Karpas-422 (cell line): ENCODE results near the gene PBRM1. TPM values are rescaled to one million over a fixed set of nuclear protein-coding genes. Genes with fewer than 3 reads are reported as not detected.
"Not testable (repeated sequence)": the region's sequence is repeated elsewhere in the genome, so short reads cannot be mapped to it uniquely, and the experiment has no call there.

Experiments used
- DNase-seq: peaks from one replicate; pipeline ENCODE4 v3.0.0-alpha.2; 2015
- H2AFZ ChIP-seq: fragments of 200-600 bp; sonication (generic); 2 replicates; pipeline ENCODE4 v1.6.1; 2014; ENCODE audit warnings: antibody characterized with exemption, low read length, mixed read lengths
- H3K27ac ChIP-seq: fragments of 200-600 bp; sonication (generic); 2 replicates; pipeline ENCODE4 v1.5.1; 2014; ENCODE audit warnings: mild to moderate bottlenecking, low read length, moderate library complexity
- H3K27me3 ChIP-seq: fragments of 200-600 bp; sonication (generic); 2 replicates; pipeline ENCODE4 v1.6.1; 2014; ENCODE audit warnings: low read length, mixed read lengths
- H3K36me3 ChIP-seq: fragments of 200-600 bp; sonication (generic); 2 replicates; pipeline ENCODE4 v1.6.1; 2014; ENCODE audit warnings: low read length, mixed read lengths; ENCODE audit not compliant: insufficient read depth
- H3K4me1 ChIP-seq: fragments of 200-600 bp; sonication (generic); 2 replicates; pipeline ENCODE4 v1.6.1; 2014; ENCODE audit warnings: mild to moderate bottlenecking, low read length, mixed read lengths
- H3K4me2 ChIP-seq: fragments of 200-600 bp; sonication (generic); 2 replicates; pipeline ENCODE4 v1.6.1; 2014; ENCODE audit warnings: low read length, low read depth, mild to moderate bottlenecking; ENCODE audit not compliant: poor library complexity, severe bottlenecking
- H3K4me3 ChIP-seq: fragments of 200-600 bp; sonication (generic); 2 replicates; pipeline ENCODE4 v1.5.1; 2014; ENCODE audit warnings: mild to moderate bottlenecking, antibody characterized with exemption, low read length, mixed read lengths
- H3K79me2 ChIP-seq: fragments of 200-600 bp; sonication (generic); 2 replicates; pipeline ENCODE4 v1.6.1; 2014; ENCODE audit warnings: mild to moderate bottlenecking, low read length, mixed read lengths
- H3K9ac ChIP-seq: fragments of 200-600 bp; sonication (generic); 2 replicates; pipeline ENCODE4 v1.6.0; 2014; ENCODE audit warnings: low read length
- H3K9me2 ChIP-seq: fragments of 200-600 bp; sonication (generic), shearing (Covaris generic); replicated peaks from 2 replicates; pipeline ENCODE4 v1.6.0; 2014; ENCODE audit warnings: mild to moderate bottlenecking, low read length, moderate library complexity; ENCODE audit not compliant: insufficient read depth
- H3K9me3 ChIP-seq: fragments of 300-700, 200-600 bp; sonication (generic); 2 replicates; pipeline ENCODE4 v1.6.1; 2014; ENCODE audit warnings: low read length, mixed read lengths
- H4K20me1 ChIP-seq: fragments of 200-600 bp; sonication (generic); 2 replicates; pipeline ENCODE4 v1.6.1; 2014; ENCODE audit warnings: mild to moderate bottlenecking, antibody characterized with exemption, low read length, low read depth; ENCODE audit not compliant: insufficient read depth
- total RNA-seq: library from RNA; depleted of rRNA; stranded (reverse); fragments of >200 nt; shearing (Covaris generic); gene quantifications from 2 replicates; pipeline ENCODE4 v1.2.3, GENCODE V29; 2014; ENCODE audit warnings: low replicate concordance

PBRM1 gene
- total RNA-seq, 1 experiment from 2014 or later: 53.3 TPM

- Histone ChIP-seq H3K9ac (no peak overlapping the region), H3K4me1 (peaks cover 9% of the 10 kb centered on the region), H4K20me1 (no peaks in the 10 kb centered on the region), H3K4me3 (no peak overlapping the region), H3K36me3 (no peaks in the 10 kb centered on the region), H3K27me3 (no peaks in the 10 kb centered on the region), H3K79me2 (peaks cover 26% of the 10 kb centered on the region), H3K4me2 (no peak overlapping the region), H3K9me2 (no peaks in the 10 kb centered on the region), H3K27ac (no peak overlapping the region), H2AFZ (no peak overlapping the region), H3K9me3 (no peaks in the 10 kb centered on the region)
- DNase-seq: no peak
These were observed 157.8 kb downstream of the PBRM1 start for GRCh38 chr3:52527732-52528585.

- H2AFZ ChIP-seq: no peak overlapping the region
- H3K4me3 ChIP-seq: no peak overlapping the region
- H3K79me2 ChIP-seq: peaks cover 18% of the 10 kb centered on the region
- no peaks in the 10 kb centered on the region for H3K9me3 ChIP-seq
- no peak for DNase-seq
- H4K20me1 ChIP-seq: no peaks in the 10 kb centered on the region
- H3K9me2 ChIP-seq: no peaks in the 10 kb centered on the region
- H3K9ac ChIP-seq: no peak overlapping the region
- H3K27me3 ChIP-seq: no peaks in the 10 kb centered on the region
- H3K4me2 ChIP-seq: no peak overlapping the region
- peaks cover 6% of the 10 kb centered on the region for H3K4me1 ChIP-seq
- no peak overlapping the region for H3K27ac ChIP-seq
- H3K36me3 ChIP-seq: no peaks in the 10 kb centered on the region
These were observed 158.5 kb downstream of the PBRM1 start for GRCh38 chr3:52527039-52527731.

- not testable (repeated sequence) for H3K9ac ChIP-seq, H3K4me3 ChIP-seq, H3K27me3 ChIP-seq, H3K27ac ChIP-seq, H3K36me3 ChIP-seq, DNase-seq, H3K4me2 ChIP-seq, H3K4me1 ChIP-seq, H3K9me2 ChIP-seq, H4K20me1 ChIP-seq, H2AFZ ChIP-seq, H3K9me3 ChIP-seq
- H3K79me2 ChIP-seq: peaks cover 13% of the 10 kb centered on the region
These were observed 159.1 kb downstream of the PBRM1 start for GRCh38 chr3:52526671-52527038.

GRCh38 chr3:52525680-52526561 is 159.8 kb downstream of the PBRM1 start:
- Histone ChIP-seq H3K4me1 (no peaks in the 10 kb centered on the region), H2AFZ (no peak overlapping the region), H3K4me2 (no peak overlapping the region), H3K9me3 (no peaks in the 10 kb centered on the region), H3K36me3 (no peaks in the 10 kb centered on the region), H3K4me3 (no peak overlapping the region), H3K27ac (no peak overlapping the region), H3K79me2 (peaks cover 6% of the 10 kb centered on the region), H3K9me2 (no peaks in the 10 kb centered on the region), H4K20me1 (no peaks in the 10 kb centered on the region), H3K27me3 (no peaks in the 10 kb centered on the region), H3K9ac (no peak overlapping the region)
- DNase-seq: no peak

- no peak for DNase-seq
These were observed 160.7 kb downstream of the PBRM1 start for GRCh38 chr3:52524752-52525679.

GRCh38 chr3:52524258-52524751 is 161.4 kb downstream of the PBRM1 start:
- Histone ChIP-seq H2AFZ (no peak overlapping the region), H3K9me3 (no peaks in the 10 kb centered on the region), H3K4me1 (no peaks in the 10 kb centered on the region), H3K79me2 (no peaks in the 10 kb centered on the region), H3K9me2 (no peaks in the 10 kb centered on the region), H3K36me3 (no peaks in the 10 kb centered on the region), H3K4me3 (no peak overlapping the region), H3K9ac (no peak overlapping the region), H4K20me1 (no peaks in the 10 kb centered on the region), H3K4me2 (no peak overlapping the region), H3K27me3 (no peaks in the 10 kb centered on the region), H3K27ac (no peak overlapping the region)
- DNase-seq: no peak

More at GRCh38 chr3:52524752-52525679, 160.7 kb downstream of the PBRM1 start:
- Histone ChIP-seq H4K20me1 (no peaks in the 10 kb centered on the region), H3K4me3 (no peak overlapping the region), H3K9ac (no peak overlapping the region), H2AFZ (no peak overlapping the region), H3K27me3 (no peaks in the 10 kb centered on the region), H3K79me2 (no peaks in the 10 kb centered on the region), H3K9me3 (no peaks in the 10 kb centered on the region), H3K4me2 (no peak overlapping the region), H3K4me1 (no peaks in the 10 kb centered on the region), H3K9me2 (no peaks in the 10 kb centered on the region), H3K36me3 (no peaks in the 10 kb centered on the region), H3K27ac (no peak overlapping the region)

GRCh38 chr3:52523386-52524257 is 162.1 kb downstream of the PBRM1 start:
- DNase-seq: no peak
- H3K27me3 ChIP-seq: no peaks in the 10 kb centered on the region
- no peak overlapping the region for H3K27ac ChIP-seq
- H3K79me2 ChIP-seq: no peaks in the 10 kb centered on the region
- no peak overlapping the region for H2AFZ ChIP-seq
- no peaks in the 10 kb centered on the region for H3K4me1 ChIP-seq
- H4K20me1 ChIP-seq: no peaks in the 10 kb centered on the region
- no peak overlapping the region for H3K4me3 ChIP-seq
- no peaks in the 10 kb centered on the region for H3K9me2 ChIP-seq
- no peak overlapping the region for H3K4me2 ChIP-seq
- H3K9me3 ChIP-seq: no peaks in the 10 kb centered on the region
- H3K9ac ChIP-seq: no peak overlapping the region
- no peaks in the 10 kb centered on the region for H3K36me3 ChIP-seq
